ENCODE data around the gene RRM1.
A peak's percentile ranks its signal among the peaks of the same experiment; 100 is the strongest.
"Not testable (repeated sequence)": the region's sequence is repeated elsewhere in the genome, so short reads cannot be mapped to it uniquely, and the experiment has no call there.

RRM1 gene

GRCh38 chr11:4140067-4140636 lies 45.6 kb downstream of the RRM1 start:
- DNase-seq (ENCODE audit: low spot score), result no peak

GRCh38 chr11:4146070-4146771 lies 51.6 kb downstream of the RRM1 start:
- DNase-seq (ENCODE audit: low spot score), result no peak

- DNase-seq (ENCODE audit: low spot score), result no peak
These were observed 52.1 kb downstream of the RRM1 start for GRCh38 chr11:4146772-4147098.

GRCh38 chr11:4154503-4154902 lies 59.9 kb downstream of the RRM1 start:
- no peak for DNase-seq (ENCODE audit: low spot score)

GRCh38 chr11:4156571-4156970 lies 62.0 kb downstream of the RRM1 start:
- DNase-seq (ENCODE audit: low spot score), result no peak

- not testable (repeated sequence) for DNase-seq (ENCODE audit: low spot score)
These were observed 64.2 kb downstream of the RRM1 start for GRCh38 chr11:4158818-4159217.

GRCh38 chr11:4161305-4161704 lies 66.7 kb downstream of the RRM1 start:
- DNase-seq (ENCODE audit: low spot score), result no peak

- no peak for DNase-seq (ENCODE audit: low spot score)
These were observed 70.4 kb downstream of the RRM1 start for GRCh38 chr11:4164884-4165590.

- no peak for DNase-seq (ENCODE audit: low spot score)
These were observed 72.7 kb downstream of the RRM1 start for GRCh38 chr11:4167292-4167691.

GRCh38 chr11:4167758-4168157 lies 73.2 kb downstream of the RRM1 start:
- DNase-seq (ENCODE audit: low spot score), result no peak

GRCh38 chr11:4175620-4176350 lies 81.2 kb downstream of the RRM1 start:
- DNase-seq (ENCODE audit: low spot score), result peak; percentile 55

GRCh38 chr11:4178813-4179662 lies 84.4 kb downstream of the RRM1 start:
- no peak for DNase-seq (ENCODE audit: low spot score)

- DNase-seq (ENCODE audit: low spot score), result no peak
These were observed 86.0 kb downstream of the RRM1 start for GRCh38 chr11:4180441-4181183.

- DNase-seq (ENCODE audit: low spot score), result peak; percentile 76
These were observed 87.5 kb downstream of the RRM1 start for GRCh38 chr11:4181782-4182721.

- DNase-seq (ENCODE audit: low spot score), result no peak
These were observed 88.9 kb downstream of the RRM1 start for GRCh38 chr11:4183410-4184057.

GRCh38 chr11:4184163-4184916 lies 89.7 kb downstream of the RRM1 start:
- DNase-seq (ENCODE audit: low spot score), result no peak

GRCh38 chr11:4185561-4185960 lies 91.0 kb downstream of the RRM1 start:
- no peak for DNase-seq (ENCODE audit: low spot score)

GRCh38 chr11:4186464-4187054 lies 92.0 kb downstream of the RRM1 start:
- no peak for DNase-seq (ENCODE audit: low spot score)
